ENCODE results near the gene MYCBP2.
"Not testable (repeated sequence)": the region's sequence is repeated elsewhere in the genome, so short reads cannot be mapped to it uniquely, and the experiment has no call there.

MYCBP2 gene

DNA sequence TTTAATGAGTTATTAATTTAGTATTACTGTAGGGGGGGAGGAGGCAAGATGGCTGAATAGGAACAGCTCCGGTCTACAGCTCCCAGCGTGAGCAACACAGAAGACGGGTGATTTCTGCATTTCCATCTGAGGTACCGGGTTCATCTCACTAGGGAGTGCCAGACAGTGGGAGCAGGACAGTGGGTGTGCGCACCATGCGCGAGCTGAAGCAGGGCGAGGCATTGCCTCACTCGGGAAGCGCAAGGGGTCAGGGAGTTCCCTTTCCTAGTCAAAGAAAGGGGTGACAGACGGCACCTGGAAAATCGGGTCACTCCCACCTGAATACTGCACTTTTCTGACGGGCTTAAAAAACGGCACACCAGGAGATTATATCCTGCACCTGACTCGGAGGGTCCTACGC, 127.9 kb downstream of the MYCBP2 start:
- not testable (repeated sequence) for DNase-seq (ENCODE audit: low read depth in 2 of 2)

DNA sequence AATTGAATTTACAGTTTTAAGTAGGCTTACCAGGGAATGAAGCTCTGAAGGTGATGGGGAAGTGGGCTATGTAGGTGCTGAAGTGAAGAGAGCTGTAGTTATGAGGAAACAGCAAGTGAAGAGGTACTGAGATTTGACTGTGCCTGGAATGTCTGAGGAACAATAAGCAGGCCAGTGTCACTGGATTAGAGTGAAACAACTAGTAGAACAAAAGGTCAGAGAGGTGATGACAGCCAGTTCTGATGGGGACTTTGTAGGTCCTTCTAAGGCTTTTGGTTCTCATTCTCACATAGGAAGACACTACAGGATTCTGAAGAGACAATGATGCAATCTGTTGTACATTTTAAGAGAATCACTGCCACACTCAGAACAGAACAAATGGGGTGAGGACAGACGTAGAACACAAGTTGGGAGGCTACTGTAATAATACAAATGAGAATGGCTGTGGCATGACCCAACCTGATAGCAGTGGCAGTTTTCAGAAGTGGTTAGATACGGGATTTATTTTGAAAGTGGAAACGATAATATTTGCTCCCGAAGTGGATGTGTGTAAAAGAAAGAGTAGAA, 130.8 kb downstream of the MYCBP2 start:
- no peak for DNase-seq (ENCODE audit: low read depth in 2 of 2)

DNA sequence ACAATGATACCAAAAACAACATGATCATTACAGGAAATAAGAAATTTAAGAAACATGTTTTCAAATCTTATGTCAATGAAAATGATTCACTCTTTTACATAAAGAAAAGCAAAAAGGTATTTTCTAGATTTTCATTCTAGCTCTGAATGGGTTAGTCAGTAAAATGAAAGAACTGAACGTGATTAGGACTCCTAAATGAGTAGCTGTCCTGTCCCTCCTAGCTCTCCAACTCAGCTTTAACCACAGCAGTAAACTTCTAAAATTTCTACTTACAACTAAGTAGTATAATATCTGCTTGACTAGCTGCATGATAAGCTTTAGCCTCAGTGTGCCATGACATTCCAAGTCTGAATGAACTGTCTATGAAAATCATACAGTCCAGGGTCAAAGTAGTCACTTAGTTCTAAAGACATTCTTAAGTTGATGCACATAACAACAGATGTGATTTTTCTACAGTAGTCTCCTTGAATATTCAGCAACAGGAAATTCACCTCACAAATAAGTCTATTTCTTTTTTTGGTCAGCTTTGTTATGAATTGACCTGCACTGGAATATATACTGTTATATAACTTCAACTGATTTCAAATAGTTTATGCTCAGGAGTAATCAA, 136.4 kb downstream of the MYCBP2 start:
- DNase-seq (ENCODE audit: low read depth in 2 of 2), result no peak

DNA sequence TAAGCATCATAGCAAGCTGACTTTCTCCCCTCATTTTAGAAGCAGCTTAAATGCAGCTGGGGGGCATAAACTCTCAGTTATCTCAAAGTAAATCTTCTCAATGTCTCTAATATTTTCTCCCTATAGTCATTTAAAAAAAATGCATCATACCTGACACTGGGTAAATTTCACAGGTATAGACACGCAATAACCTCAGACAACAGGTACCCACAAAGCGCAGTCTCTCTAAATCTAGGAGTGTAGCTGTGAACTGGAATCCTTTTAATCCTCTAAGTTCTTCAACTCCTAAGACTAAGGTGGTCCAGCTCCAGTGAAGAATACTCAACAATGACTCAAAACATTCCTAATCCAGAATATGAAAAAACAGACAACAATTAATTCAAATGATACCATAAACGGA, 141.2 kb downstream of the MYCBP2 start:
- DNase-seq (ENCODE audit: low read depth in 2 of 2), result no peak

DNA sequence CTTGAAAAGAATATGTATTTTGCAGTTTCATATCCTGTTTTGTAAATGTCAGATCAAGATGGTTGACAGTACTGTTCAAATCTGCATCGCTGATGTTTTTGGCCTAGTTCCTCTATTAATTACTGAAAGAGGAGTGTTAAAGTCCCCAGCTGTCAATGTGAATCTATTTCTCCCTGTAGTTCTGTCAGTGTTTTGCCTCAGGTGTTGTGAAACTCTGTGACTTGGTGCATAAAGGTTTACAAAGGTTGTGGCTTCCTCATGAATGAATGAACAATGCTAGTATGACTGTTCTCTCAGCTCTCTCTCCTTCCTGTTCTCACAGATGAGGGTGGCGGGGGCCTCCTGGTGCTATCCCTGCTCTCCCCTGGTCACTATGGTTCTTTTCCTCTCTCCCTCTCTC, 142.4 kb downstream of the MYCBP2 start:
- no peak for DNase-seq (ENCODE audit: low read depth in 2 of 2)

DNA sequence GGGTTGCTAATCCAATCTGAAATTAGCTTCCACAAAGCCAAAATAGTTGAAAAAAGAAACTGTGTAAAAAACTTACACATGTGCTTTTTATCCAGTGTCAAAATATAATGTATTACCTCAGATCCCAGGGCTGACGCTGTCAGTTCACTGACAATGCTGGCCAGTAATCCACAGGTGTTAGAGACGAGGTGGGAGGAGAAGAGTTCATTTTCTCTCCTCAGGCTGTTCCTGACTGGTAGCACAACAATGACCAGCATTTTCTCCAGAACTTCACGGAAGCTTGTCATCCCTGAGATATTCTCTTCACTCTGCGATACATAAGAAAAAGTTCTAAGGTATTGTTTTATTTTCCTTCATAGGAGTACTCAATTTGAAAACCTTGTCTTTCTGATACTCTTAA, 146.9 kb downstream of the MYCBP2 start:
- DNase-seq (ENCODE audit: low read depth in 2 of 2), result no peak

DNA sequence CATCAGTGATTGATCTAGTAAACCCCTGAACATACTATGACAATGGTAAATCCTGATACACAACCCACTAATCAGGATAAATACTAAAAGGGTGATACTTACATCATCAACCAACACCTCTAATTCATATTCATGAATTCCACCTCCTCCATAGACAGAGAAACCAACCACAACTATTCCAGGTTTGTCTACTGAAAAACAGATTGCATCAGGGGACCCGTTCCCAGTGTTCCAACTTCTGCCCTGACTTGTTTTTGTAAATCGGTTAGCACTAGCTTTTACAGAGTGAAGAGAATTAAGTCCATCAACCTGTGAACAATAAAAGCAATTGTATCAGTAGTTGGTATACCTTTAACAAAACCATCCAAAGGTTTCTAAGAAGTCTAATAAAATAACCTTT, 149.2 kb downstream of the MYCBP2 start:
- no peak for DNase-seq (ENCODE audit: low read depth in 2 of 2)

DNA sequence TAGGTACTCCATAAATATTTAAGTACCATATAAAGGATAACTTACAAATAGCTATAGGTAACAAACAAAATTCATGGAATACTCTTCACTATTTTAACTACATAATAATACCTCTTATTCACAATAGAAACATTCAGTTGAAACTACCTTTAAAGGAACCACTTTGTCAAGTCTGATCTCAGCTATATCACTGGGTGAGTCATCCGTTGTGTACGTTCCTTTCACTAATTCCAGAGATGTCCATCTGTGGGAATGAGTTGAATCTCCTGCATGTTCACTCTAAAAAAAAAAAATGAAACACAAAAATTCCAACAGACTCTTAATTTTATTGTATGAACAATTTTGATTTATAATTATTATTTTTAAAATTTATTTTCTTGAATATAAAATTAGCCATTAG, 150.5 kb downstream of the MYCBP2 start:
- DNase-seq (ENCODE audit: low read depth in 2 of 2), result no peak

DNA sequence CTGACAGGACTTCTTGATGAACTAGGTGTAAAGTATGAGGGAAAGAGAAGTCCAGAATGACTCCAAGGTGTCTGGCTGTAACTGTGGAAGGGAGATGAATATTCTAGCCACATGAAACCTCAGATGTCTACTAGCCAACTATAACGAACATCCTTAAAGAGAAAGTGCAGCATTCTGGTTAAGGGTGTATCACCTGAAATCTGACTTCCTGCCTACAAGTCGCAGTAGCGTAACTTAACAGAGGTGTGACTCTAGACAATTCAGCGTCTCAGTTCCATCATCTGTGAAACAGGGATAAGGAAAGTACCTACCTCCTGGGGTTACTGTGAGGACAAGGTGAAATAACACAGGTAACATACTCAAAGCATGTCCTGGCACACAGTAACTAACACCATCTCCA, 154.2 kb downstream of the MYCBP2 start:
- DNase-seq (ENCODE audit: low read depth in 2 of 2), result no peak

DNA sequence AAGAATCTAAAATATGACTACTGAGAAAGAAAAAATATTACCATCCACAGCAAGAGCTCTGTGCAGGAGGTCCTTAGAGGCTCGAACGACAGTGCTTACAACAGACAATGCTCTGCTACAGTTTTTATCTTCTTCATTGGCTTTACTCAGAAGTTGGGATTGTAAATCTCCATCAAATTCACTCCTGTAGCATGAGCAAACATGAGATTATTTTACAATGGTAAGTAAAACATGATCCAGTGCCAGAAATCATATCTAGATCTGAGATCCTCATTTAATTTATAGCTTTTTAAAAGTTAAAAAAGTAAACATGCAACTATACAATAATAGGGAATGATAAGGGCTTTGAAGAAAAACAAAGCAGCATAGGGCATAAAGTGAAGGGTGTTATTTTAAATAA, 155.4 kb downstream of the MYCBP2 start:
- DNase-seq (ENCODE audit: low read depth in 2 of 2), result no peak

DNA sequence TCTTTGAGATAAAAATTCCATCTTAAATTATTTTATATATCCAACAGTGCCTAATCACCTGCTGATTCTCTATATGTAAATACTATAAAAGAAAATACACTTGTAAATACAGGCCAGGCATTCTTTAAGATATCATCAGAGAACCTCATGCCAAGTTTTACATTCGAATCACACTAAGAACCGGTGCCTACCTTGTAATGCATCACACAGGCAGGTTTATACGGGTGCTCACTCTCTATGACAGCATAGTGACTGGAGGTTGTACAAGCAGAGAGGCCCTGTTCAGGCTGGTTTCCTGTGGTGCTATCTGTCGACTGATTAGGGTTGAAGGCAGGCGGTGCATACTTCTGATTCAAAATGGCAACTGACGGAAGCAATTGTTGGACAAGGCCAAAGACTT, 158.7 kb downstream of the MYCBP2 start:
- DNase-seq (ENCODE audit: low read depth in 2 of 2), result no peak

DNA sequence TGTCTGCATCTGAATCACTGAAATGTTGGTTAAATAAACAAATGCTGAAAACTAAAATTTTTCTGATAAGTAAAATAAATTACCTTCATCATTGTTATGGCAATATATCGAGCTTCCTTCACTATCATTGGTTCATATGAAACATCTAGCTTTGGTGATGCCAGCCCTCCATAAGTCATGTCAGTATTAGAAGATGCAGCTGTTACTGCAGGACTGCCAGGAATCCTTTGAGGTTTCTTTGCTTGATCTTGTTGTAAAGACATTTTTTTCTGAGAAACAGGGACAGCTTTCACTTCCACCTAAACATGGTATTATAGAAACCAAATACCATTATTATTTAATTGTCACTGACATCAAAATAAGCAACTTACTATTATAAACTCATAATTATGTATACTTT, 176.2 kb downstream of the MYCBP2 start:
- DNase-seq (ENCODE audit: low read depth in 2 of 2), result no peak

DNA sequence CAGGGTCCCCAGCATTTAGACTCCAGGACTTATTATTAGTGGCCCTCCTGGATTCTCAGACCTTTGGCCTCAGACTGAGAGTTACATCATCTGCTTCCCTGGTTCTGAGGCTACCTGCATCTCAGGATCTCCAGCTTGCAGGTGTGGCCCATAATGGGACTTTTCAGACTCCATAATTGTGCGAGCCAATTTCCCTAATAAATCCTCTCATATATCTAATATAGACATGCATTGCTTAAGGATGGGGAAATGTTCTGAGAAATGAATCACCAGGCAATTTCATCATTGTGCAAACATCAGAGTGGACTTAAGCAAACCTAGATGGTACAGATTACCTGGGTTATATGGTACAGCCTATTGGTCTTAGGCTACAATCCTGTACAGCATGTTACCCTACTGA, 183.5 kb downstream of the MYCBP2 start:
- DNase-seq (ENCODE audit: low read depth in 2 of 2), result no peak

DNA sequence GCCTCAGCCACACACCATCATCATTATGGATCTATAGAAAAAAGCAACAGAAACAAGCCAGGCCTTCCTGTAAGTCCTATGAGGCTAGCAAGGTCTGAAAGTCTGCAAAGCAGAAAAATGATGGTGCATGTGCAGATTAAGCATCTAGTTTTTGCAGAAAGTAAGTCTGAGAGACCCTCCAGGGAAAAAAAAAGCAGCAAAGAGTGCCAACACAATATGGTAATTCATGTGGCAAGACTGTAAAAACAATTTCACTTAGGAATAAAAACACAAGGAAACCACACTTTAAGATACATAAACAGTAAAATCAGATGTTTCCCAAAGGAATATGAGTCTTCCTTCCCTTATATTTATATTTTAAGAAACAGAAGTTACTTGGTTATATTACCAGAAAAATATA, 187.6 kb downstream of the MYCBP2 start:
- no peak for DNase-seq (ENCODE audit: low read depth in 2 of 2)

DNA sequence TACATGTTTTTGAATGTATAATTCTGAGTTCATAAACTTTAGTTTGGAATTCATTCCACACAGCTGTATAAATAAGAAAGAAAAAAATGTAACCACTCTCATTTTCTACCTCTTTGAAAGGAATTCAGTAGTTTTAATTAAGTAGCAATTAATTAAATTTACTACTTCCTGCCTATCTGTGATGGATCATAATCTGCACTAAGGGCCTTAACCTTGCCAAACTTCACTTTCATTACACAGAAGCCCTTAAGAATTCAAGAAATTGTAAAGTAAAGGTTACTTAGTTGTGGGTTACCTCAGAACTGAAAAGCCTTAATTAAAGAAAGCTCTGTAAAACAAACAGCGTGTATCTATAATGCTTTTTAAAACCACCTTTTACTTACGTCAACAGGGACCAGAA, 188.1 kb downstream of the MYCBP2 start:
- DNase-seq (ENCODE audit: low read depth in 2 of 2), result no peak

DNA sequence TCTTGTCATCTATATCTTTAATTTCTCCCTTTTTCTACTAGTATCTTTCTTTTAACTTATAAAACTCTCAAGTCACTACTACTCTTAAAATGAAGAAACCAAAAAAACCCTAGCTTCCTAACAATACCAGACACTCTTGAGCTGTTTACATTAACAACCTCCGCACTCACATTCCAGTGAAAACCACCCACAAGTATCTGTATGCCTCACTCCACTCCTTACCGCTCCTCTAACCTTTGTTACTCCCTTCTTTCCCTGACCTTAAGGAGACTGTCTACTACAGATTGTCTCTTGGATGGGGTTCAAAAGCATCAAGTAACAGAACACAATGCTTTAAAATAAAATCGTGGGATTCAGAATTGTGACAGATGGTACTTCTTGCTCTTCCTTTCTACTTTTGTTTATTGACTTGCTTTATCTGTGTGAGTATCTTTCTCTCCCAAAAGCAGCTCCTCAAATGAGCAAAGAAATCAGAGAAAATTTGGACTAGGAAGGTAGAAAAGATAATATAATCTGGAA, 189.9 kb downstream of the MYCBP2 start:
- no peak for DNase-seq (ENCODE audit: low read depth in 2 of 2)

DNA sequence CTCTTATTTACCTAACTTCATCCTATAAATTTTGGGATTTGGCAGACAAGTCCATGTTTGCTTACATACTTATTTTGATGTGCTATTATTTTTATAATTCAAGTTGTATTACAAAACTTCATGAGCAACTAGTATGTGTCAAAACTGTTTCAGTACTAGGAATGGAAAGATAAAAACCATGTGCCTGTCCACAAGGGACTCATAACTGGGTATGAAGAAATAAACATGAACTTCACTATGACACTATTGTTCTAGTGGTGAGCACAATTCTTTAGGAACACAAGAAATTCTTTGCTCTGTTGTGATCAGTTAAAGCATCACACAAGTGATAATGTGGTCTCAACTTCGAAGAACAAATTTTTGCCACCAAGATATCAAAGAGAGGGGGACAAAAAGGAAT, 202.5 kb downstream of the MYCBP2 start:
- no peak for DNase-seq (ENCODE audit: low read depth in 2 of 2)

DNA sequence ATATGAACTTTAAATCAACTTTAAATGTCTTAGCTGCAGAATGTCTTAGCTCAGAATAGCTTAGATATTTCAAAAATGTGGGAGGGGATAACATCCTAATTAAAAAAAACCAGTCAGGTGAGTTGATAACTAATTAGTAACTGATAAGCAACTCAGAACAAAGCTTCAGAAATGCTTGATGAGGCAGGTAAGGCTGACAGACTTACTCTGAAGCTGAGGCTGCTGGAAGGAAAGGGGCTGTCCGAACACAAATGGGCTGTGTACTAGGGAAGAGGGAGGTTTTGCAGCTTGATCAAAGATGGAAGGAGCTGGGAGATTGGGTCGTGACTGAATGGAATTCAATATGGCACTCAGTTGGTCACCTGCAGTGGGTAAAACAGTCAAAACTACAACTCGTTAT, 208.8 kb downstream of the MYCBP2 start:
- no peak for DNase-seq (ENCODE audit: low read depth in 2 of 2)

DNA sequence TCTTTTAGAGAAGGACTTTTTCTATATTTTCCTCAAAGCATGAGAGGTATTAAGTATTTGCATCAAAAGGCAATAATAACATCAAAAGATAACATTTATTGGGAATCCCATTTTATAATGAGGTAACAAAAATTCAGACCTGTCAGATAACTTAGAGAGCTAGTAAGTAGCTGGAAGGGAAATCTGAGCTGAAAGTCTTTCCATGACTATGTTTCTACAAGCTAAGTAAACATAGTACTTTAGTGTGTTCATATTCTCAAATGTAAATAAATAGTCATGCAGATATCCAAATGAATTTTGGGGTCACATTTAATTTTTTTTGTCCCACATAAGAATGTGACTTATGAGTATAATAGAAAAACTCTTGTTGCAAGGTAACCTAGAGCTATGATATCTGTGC, 212.6 kb downstream of the MYCBP2 start:
- DNase-seq (ENCODE audit: low read depth in 2 of 2), result no peak

DNA sequence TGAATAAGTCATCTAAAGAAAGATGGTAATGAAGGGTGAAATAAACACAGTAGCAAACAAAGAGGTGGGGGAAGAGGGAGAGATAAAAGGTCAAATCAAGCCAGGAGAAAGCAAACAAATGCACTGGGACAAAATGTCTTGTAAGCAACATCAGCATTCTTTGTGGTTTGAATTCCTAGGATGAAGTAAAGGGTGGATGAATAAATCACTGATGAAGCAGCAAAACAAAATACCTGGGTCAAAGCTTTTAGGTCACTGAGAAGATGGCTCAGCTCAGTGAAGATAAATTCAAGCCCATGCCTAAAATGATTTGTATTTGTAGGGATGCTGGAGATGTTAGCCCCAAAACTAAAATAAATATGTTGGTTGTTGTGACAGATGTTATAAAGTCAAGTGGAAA, 213.4 kb downstream of the MYCBP2 start:
- no peak for DNase-seq (ENCODE audit: low read depth in 2 of 2)

DNA sequence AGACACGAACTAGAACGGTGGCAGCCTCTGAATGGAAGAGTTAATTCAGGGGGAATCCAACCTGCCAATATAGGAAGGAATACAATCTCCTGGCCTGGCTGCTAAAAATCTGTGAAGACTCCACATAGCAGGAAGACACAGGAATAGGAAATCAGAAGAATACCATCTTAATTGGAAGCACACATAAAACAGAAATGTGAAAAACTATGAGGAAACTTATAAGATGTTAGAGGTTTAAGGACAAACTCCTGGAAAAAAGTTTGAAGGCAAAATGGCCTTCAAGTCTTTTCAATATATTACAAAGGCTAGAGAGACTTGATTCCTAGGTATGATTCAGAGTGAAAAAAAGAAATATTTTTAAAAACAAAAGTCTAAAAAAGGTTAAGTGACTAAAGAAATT, 221.8 kb downstream of the MYCBP2 start:
- DNase-seq (ENCODE audit: low read depth in 2 of 2), result no peak

DNA sequence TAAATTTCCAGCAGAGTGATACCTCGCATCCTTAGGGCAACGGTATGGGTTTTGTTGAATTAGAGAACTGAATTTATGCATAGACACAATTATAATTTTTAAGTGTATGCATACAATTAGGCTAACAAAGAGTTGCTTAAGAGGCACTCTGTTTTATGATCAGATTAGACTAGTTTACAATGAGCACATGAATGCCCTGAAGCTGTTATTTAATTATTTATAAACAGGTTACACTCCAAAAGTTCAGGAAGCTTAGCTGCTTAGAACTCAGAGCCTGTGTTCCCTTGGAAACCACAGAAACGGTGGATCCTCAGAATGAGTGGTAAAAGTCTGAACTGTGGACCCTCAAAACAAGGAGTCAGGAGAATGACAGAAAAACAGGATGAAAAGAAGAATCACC, 227.5 kb downstream of the MYCBP2 start:
- DNase-seq (ENCODE audit: low read depth in 2 of 2), result no peak

DNA sequence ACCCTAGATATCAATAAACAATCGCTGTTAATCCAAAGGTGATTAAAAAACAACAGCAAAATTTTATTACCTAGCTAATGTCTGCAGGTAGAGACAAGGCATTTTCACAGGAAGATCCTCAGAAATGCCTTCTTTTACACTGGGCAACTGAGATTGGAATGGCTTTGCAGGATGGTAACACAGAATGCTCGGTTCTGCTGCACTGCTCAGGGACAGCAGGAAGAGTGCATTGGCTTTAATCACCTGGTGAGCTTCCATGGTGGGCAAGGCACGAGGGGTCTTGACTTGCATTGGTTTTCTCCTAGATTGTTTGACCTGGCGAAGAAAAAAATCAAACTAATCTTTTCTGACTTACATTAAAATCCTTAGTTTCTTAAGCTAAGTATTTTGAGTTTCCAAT, 231.6 kb downstream of the MYCBP2 start:
- no peak for DNase-seq (ENCODE audit: low read depth in 2 of 2)

DNA sequence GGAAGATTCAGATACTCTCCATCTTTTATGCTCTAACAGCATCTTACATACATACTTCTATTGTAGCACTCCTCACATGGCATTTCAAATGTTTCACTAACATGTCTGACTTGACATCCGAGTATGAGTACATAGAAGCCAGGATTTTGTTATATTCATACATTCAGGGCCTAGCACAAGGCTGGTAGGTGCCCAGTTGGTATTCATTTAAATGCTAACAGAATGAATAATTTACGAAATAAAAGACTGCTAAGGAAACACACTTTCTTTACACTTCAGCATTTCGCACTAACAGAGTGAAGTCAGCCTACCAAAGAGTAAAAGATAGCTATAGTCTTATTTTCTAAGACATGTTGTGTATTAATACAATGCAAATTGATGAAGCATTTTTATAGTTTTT, 232.1 kb downstream of the MYCBP2 start:
- DNase-seq (ENCODE audit: low read depth in 2 of 2), result no peak
